NCI-H1436 treated with DMSO at 0.1 percent for 48 hours (cell line): ENCODE data around the gene CCNK.

Experiments
- DNase-seq: peaks from one replicate; lab custom pipeline; 2025; lab: John Stamatoyannopoulos, UW

The CCNK gene

GRCh38 chr14:99480917-99481744 is at the start of gene CCNK:
TSS of gene CCNK (plus strand) at chr14:99481409. CDS start at chr14:99492678, 11,269 bp downstream.
- DNase-seq = peak; percentile 95

- DNase-seq = no peak
These were observed 49.2 kb upstream of the CCNK start for GRCh38 chr14:99431986-99432385.

DNA sequence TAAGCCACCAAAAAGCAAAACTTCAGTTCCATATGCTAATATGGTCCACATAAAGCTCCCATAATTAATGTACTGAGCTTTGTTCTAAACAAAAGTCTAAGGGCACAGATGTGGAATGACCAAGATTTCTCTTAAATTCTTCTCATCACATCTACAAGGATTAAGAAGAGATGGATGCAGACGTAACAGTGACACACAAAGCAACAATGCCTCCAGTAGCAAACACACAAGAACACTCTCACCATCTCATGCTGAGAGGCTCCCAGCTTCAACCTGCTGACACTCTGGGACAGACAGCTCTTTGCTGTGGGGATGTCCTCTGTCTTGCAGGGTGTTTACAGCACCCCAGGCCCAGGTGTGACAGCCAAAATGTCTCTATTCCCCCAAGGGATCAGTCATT is 48.7 kb upstream of the CCNK start:
- DNase-seq = no peak

DNA sequence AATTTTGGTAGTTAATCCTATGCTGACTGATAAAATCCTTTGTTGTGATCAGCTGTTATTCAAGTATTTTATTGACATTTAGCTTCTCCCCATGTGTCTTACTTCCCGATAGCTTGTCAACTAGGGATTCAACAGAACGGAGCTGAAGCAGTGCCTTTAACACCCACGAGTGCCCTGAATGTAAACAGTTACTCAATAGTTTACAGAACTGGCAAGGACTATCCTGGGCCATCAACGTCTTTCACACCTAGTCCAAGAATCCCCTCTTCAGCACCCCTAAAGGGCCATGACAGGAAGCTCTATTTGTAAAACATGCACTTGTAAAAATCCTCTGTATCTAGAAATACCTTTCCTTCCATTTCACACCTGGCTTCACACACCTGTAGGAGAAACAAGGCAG is 45.9 kb upstream of the CCNK start:
- DNase-seq = no peak

- no peak for DNase-seq
These were observed 44.7 kb upstream of the CCNK start for GRCh38 chr14:99436247-99437180.

DNA sequence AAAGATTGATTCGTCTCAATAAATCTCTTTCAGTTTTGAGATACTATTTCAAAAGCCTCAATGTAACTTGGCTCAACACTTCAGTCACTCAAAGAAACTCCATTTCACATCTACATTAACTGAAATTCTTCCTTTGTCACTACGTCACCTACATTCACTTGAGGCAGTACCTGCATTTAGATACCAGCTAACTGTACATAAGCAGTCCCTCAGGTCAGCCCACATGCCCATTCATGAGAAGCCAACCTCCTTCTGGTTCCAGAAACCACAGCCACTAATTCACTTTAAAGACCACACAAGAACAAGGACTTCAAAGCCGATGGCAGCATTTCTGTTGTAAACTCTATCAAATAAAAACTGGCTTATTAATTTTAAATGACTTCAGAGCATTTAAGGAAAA is 43.5 kb upstream of the CCNK start:
- DNase-seq = no peak

DNA sequence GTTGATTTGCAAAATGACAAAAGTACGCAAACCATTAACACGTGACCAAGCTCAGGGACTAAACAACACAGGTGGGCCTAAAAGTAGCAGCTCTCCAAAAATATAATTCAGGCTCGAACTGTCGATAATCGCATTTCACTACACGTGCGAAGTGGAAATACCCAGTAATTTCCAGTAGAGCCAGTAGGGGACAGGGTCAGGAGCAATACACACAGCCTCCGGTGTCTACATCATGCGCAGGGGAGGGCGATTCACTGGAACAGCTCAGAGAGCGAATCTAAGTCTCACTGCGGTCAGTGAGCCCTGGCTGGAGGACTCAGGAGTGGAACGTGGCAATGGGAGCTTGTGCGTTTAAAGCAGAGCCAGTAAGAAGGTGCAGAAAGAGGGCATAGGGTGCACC is 40.9 kb upstream of the CCNK start:
- no peak for DNase-seq

- no peak for DNase-seq
These were observed 39.9 kb upstream of the CCNK start for GRCh38 chr14:99441157-99441870.

DNA sequence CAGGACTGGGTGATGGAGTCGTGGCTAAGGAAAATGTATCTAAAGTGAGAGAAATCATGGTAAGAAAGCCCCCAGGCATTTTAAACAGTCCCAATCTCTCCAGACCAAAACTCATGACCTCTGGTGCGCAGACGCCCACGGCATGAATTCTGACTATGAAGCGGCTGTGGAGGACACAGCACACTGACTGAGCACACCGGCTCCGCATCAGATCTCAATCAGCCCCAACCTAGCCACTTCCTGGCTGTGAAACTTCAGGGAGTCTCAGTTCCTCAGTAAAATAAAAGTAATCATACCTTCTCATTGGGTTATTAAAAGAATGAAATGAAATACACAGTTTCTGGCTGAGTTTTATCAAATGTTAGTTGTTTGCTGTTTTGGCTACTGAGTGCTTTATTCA is 39.3 kb upstream of the CCNK start:
- no peak for DNase-seq

- DNase-seq = no peak
These were observed 35.3 kb upstream of the CCNK start for GRCh38 chr14:99445931-99446330.

- no peak for DNase-seq
These were observed 33.5 kb upstream of the CCNK start for GRCh38 chr14:99447739-99448138.

- DNase-seq = no peak
These were observed 30.9 kb upstream of the CCNK start for GRCh38 chr14:99450266-99450665.

GRCh38 chr14:99451234-99451633 is 30.0 kb upstream of the CCNK start:
- no peak for DNase-seq

DNA sequence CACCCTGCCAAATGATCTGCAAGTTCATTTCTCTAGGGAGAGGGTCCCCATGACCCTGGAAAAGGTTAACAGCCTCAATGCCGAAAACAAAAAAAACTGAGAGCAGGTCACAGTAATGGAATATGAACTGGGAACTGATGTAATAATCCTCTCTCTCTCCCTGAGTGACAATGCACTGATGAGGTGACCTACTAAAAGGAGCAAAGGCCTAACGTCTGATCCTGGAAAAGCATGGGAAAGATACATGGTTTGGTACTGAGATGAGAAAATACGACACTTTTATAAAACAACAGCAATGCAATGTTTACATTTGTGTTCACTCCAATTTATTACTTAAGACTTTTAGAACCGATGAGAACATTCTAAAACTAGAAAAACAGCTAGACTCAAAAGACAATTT is 28.2 kb upstream of the CCNK start:
- no peak for DNase-seq

DNA sequence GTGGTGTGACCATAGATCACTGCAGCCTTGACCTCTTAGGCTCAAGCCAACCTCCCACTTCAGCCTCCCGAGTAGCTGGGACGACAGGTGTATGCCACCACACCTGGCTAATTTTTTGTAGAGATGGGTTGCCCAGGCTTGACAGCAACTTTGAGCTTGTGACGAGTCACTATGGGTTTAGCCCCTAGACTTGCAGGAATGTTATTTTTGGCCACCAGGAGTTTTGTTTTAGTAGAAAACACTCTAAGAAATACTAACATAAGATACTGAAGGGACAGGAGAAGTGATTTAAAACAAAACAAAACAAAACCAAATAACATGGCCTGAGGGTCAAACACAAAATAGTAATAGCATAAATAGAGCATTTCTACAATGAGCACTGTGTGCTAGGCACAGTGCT is 27.0 kb upstream of the CCNK start:
- no peak for DNase-seq

GRCh38 chr14:99459481-99460100 is 21.6 kb upstream of the CCNK start:
- DNase-seq = no peak

DNA sequence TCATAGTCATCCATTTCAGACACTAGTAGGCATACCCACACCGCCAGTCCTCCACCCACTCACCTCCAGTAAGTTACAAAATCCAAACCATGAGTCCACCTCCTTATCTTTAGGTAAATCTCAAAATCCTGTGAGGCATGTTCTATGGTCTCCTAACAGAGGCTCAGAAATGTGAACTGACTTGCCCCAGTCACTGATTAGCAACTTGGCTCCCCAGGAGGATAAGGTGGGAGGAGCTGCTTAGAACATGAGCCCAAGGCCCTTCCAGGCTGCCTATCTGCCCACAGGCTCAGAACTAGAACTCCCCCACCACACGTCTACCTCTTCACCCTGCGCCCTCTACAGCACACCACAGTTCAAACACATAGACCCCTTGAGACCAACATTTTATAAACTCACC is 20.4 kb upstream of the CCNK start:
- DNase-seq = no peak

DNA sequence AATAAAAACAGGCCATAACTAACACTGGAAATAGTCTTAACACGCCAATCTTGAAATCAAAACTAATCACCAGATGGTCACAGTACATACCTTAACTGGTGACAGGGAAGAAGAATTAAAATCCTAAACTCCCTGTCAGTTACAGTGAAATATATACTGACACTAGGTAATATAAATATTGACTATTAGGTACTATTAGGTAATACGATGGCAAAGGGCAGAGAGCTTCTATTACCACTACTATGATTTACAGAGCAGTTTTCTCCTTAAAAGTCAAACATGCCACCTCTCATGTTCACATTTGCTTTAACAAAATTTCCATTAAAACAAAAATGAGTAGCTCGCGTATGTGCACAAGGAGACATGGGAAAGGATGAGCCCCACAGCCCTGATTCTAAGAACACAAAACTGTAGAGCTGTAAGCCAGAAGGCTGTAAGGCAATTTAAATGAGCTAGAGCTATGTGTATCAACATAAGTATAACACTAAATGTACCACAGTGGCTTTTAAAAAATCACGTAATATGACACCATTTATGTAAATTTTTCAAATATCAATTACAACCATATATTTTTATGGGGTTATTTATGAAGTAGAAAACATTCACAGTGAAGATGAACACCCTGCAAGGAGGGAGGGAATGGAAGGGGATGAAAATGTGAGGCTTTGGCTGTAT is 19.7 kb upstream of the CCNK start:
- no peak for DNase-seq

DNA sequence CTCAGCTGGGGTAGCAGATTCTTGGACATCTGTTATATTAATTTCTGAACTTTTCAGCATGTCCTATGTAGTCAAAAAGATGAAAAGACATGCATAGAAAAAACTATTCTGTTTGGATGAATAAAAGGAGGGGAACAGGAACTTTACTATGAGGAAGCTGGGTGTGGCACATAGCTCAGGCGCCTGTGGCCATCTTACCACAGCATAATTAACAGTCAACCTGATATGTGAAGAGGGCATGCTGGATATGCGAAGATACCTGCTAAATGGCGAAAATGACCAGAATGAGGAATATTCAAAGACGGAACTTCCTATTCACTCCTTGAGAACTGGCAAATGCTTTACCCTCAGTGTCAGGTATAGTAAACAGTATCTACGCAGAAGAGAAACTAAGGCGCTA is 19.0 kb upstream of the CCNK start:
- DNase-seq = no peak

GRCh38 chr14:99463974-99464373 is 17.2 kb upstream of the CCNK start:
- no peak for DNase-seq

GRCh38 chr14:99465288-99465687 is 15.9 kb upstream of the CCNK start:
- no peak for DNase-seq
